Suprapubic skin (tissue), 4 donors: Measurements from ENCODE around the gene ATP6V1E1.

Experiments used
- EP300 ChIP-seq: sonication (generic); formaldehyde crosslinking; IDR thresholded peaks from one replicate; pipeline ENCODE4 v1.6.1; 2017; ENCODE audit warnings: antibody characterized with exemption
- POLR2A ChIP-seq, 2 donors: fragments of 450-650 bp; IDR thresholded peaks; one replicate each; pipeline ENCODE4 v1.6.1; 2017; ENCODE audit warnings: antibody characterized with exemption in 2 of 2, mild to moderate bottlenecking in 2 of 2, moderate library complexity in 2 of 2
- POLR2AphosphoS5 ChIP-seq, 3 donors: sonication (generic); formaldehyde crosslinking; IDR thresholded peaks; one replicate each; pipeline ENCODE4 v1.6.1; 2017; ENCODE audit warnings: antibody characterized with exemption in 3 of 3
- TF ChIP-seq, protein P1 (sequence below), 2 donors: fragments of 200-600 bp in 1 of 2; fragments of 450-650 bp in 1 of 2; sonication (generic) in 1 of 2; IDR thresholded peaks; one replicate each; pipeline ENCODE4 v1.5.1; 2016 to 2019; ENCODE audit warnings: antibody characterized with exemption in 2 of 2, mild to moderate bottlenecking in 1 of 2, moderate library complexity in 1 of 2

DNA sequence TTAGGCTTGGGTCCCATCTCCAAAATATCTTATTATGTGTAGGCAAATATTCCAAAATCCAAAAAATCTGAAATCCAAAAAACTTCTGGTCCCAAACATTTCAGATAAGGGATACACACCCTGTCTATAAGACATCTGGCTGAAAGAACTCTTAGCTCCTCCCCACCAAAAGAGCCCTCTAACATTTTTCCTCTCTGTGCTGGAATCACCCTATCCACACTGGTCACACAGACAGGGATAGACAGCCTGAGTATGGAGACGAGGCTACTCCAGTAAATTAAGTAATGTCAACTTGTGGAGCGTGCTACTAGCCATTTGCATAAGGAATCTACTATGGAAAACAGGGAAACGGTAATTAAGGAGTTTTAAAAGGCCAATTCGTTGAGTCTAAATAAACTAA is 24.9 kb downstream of the ATP6V1E1 start:
- TF ChIP-seq POLR2AphosphoS5 (IDR thresholded peaks at IDR 0.05) (no peak), EP300 (no peak), POLR2A (IDR thresholded peaks at IDR 0.05) (no peak)
- TF ChIP-seq, protein P1, sequence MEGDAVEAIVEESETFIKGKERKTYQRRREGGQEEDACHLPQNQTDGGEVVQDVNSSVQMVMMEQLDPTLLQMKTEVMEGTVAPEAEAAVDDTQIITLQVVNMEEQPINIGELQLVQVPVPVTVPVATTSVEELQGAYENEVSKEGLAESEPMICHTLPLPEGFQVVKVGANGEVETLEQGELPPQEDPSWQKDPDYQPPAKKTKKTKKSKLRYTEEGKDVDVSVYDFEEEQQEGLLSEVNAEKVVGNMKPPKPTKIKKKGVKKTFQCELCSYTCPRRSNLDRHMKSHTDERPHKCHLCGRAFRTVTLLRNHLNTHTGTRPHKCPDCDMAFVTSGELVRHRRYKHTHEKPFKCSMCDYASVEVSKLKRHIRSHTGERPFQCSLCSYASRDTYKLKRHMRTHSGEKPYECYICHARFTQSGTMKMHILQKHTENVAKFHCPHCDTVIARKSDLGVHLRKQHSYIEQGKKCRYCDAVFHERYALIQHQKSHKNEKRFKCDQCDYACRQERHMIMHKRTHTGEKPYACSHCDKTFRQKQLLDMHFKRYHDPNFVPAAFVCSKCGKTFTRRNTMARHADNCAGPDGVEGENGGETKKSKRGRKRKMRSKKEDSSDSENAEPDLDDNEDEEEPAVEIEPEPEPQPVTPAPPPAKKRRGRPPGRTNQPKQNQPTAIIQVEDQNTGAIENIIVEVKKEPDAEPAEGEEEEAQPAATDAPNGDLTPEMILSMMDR (IDR thresholded peaks at IDR 0.05): no peak
